Right lobe of liver (tissue), 4 donors: ENCODE results near the gene ATP2A1.

Experiments
- CTCF ChIP-seq, 4 donors: fragments of 200-600 bp in 3 of 4; fragments of 450-650 bp in 1 of 4; IDR thresholded peaks; one replicate each; pipeline versions ENCODE4 v1.5.1 to v1.8.0; 2016 to 2022; ENCODE audit warnings: antibody characterized with exemption in 4 of 4, mild to moderate bottlenecking in 2 of 4
- POLR2A ChIP-seq: fragments of 450-650 bp; IDR thresholded peaks from one replicate; pipeline ENCODE4 v1.6.1; 2017; ENCODE audit warnings: antibody characterized with exemption, mild to moderate bottlenecking
- donor health status: DM: no; HTN: no; CAD: no.
- donor health status: DM: no; HTN: no; CAD: no.
- donor health status: DM: no; HTN: yes; CAD: no.

- TF ChIP-seq CTCF (IDR thresholded peaks at IDR 0.05) = no peak
- peak; percentile 51 for TF ChIP-seq POLR2A
Observed at GRCh38 chr16:28925386-28926228, 47.3 kb downstream of the ATP2A1 start.
